A549 (cell line): ENCODE measurements around the gene PLA2G2D. TPM values are rescaled to one million over a fixed set of nuclear protein-coding genes. Genes with fewer than 3 reads are reported as not detected.

Experiments used
- ATAC-seq, 2 experiments: fragments of 200-7000 bp in 1 of 2; fragments of >200 bp in 1 of 2; cut with Nextera tagmentation in 1 of 2; cut with Tn5 transposase in 1 of 2; 3 replicates each; pipeline versions ENCODE4 v1.8.0 to v1.9.1; 2018 to 2020; ENCODE audit warnings: mild to moderate bottlenecking in 1 of 2, moderate library complexity in 1 of 2
- CTCF ChIA-PET: fragments of 300-600 bp; sonication (Branson Sonifier 250); formaldehyde crosslinking; extraction: SDS; loops from one replicate; lab custom pipeline; 2021; ENCODE audit warnings: antibody characterized with exemption, inconsistent platforms; lab: Yijun Ruan, JAX
- POLR2A ChIA-PET: fragments of 350-600 bp; formaldehyde crosslinking; extraction: SDS; loops from one replicate; lab custom pipeline; 2021; ENCODE audit warnings: antibody characterized with exemption, inconsistent platforms; lab: Yijun Ruan, JAX
- DNase-seq, 2 experiments: peaks; one replicate each; pipeline versions ENCODE4 v3.0.0 to v3.0.0-alpha.2; 2011 to 2016; ENCODE audit warnings: low read depth in 1 of 2, low spot score in 1 of 2
- FAIRE-seq: peaks from 2 replicates; lab custom pipeline; 2011; peaks lifted over from hg19 to GRCh38; lab: Jason Lieb, UNC
- H3K27ac ChIP-seq, 2 experiments: fragments of >200 bp; sonication (Bioruptor Twin); formaldehyde crosslinking; 3 replicates each; pipeline ENCODE4 v1.5.1; 2016 to 2017
- H3K4me1 ChIP-seq: fragments of >200 bp; sonication (Bioruptor Twin); formaldehyde crosslinking; 3 replicates; pipeline ENCODE4 v1.6.1; 2016
- H3K4me2 ChIP-seq: fragments of >200 bp; sonication (Bioruptor Twin); formaldehyde crosslinking; 3 replicates; pipeline ENCODE4 v1.6.1; 2016
- H3K4me3 ChIP-seq: fragments of >200 bp; sonication (Bioruptor Twin); formaldehyde crosslinking; 3 replicates; pipeline ENCODE4 v1.5.1; 2016
- H3K9me3 ChIP-seq: fragments of >200 bp; sonication (Bioruptor Twin); formaldehyde crosslinking; 3 replicates; pipeline ENCODE4 v1.6.1; 2016
- BHLHE40 ChIP-seq: IDR thresholded peaks from 2 replicates; pipeline ENCODE4 v1.6.1; 2012; ENCODE audit warnings: low read depth, low read length, inconsistent platforms
- CHD4 ChIP-seq: fragments of 200-600 bp; sonication (generic); IDR thresholded peaks from 2 replicates; pipeline ENCODE4 v1.6.1; 2016; ENCODE audit warnings: antibody characterized with exemption, mild to moderate bottlenecking, borderline replicate concordance
- CTCF ChIP-seq: fragments of >200 bp; sonication (Bioruptor Twin); formaldehyde crosslinking; IDR thresholded peaks from 3 replicates; pipeline ENCODE4 v1.5.1; 2016
- EHF ChIP-seq: fragments of 250-450 bp; sonication (Bioruptor Pico); IDR thresholded peaks from 2 replicates; pipeline ENCODE4 v1.5.0; 2020; ENCODE audit warnings: mild to moderate bottlenecking
- ELK1 ChIP-seq: fragments of 150-350 bp; IDR thresholded peaks from 2 replicates; pipeline ENCODE4 v1.6.1; 2014; ENCODE audit warnings: low read depth, mild to moderate bottlenecking, low read length
- EP300 ChIP-seq, 2 experiments: fragments of >200 bp; sonication (Bioruptor Twin); formaldehyde crosslinking; IDR thresholded peaks; 2 replicates in 1 of 2; 3 replicates in 1 of 2; pipeline ENCODE4 v1.6.1; 2016 to 2017
- HES2 ChIP-seq: fragments of >200 bp; sonication (Bioruptor Twin); formaldehyde crosslinking; IDR thresholded peaks from 2 replicates; pipeline ENCODE4 v1.6.1; 2016
- HEYL ChIP-seq: fragments of 250-450 bp; sonication (Bioruptor Pico); IDR thresholded peaks from 2 replicates; pipeline ENCODE4 v1.8.0; 2021; ENCODE audit warnings: mild to moderate bottlenecking, moderate library complexity
- HOXB13 ChIP-seq: fragments of 250-450 bp; sonication (Bioruptor Pico); IDR thresholded peaks from 2 replicates; pipeline ENCODE4 v1.5.0; 2020; ENCODE audit warnings: low read depth, mild to moderate bottlenecking, moderate library complexity
- KDM1A ChIP-seq: fragments of 200-600 bp; sonication (generic); IDR thresholded peaks from 2 replicates; pipeline ENCODE4 v1.6.1; 2016; ENCODE audit warnings: low read depth, mild to moderate bottlenecking
- MAFK ChIP-seq: fragments of 450-650 bp; IDR thresholded peaks from 2 replicates; pipeline ENCODE4 v1.6.1; 2014; ENCODE audit not compliant: partially characterized antibody
- MAZ ChIP-seq: fragments of 150-350 bp; IDR thresholded peaks from 2 replicates; pipeline ENCODE4 v1.6.1; 2014; ENCODE audit warnings: antibody characterized with exemption, low read depth, low read length, borderline replicate concordance
- RAD21 ChIP-seq, 2 experiments: fragments of >200 bp in 1 of 2; sonication (Bioruptor Twin) in 1 of 2; formaldehyde crosslinking in 1 of 2; IDR thresholded peaks in 1 of 2; conservative IDR thresholded peaks in 1 of 2; 2 replicates in 1 of 2; 3 replicates in 1 of 2; pipeline ENCODE4 v1.6.1; 2012 to 2018; ENCODE audit warnings: inconsistent platforms in 1 of 2
- RCOR1 ChIP-seq: fragments of 150-350 bp; IDR thresholded peaks from 2 replicates; pipeline ENCODE4 v1.6.1; 2014; ENCODE audit warnings: antibody characterized with exemption, low read length, low read depth
- SMC3 ChIP-seq: fragments of >200 bp; sonication (Bioruptor Twin); formaldehyde crosslinking; IDR thresholded peaks from 3 replicates; pipeline ENCODE4 v1.6.1; 2018; ENCODE audit warnings: inconsistent platforms
- SREBF2 ChIP-seq: fragments of 450-650 bp; IDR thresholded peaks from 2 replicates; pipeline ENCODE4 v1.6.1; 2014; ENCODE audit warnings: mild to moderate bottlenecking, moderate library complexity
- ZNF302 ChIP-seq: fragments of 250-450 bp; sonication (Bioruptor Pico); IDR thresholded peaks from 2 replicates; pipeline ENCODE4 v1.9.0; 2021; ENCODE audit warnings: inconsistent platforms, mild to moderate bottlenecking, moderate library complexity
- WGBS: methylation state at CpG from one replicate; pipeline ENCODE4 v1.1.6; 2017; ENCODE audit errors: missing lambda C conversion rate; 5-methylcytosine and 5-hydroxymethylcytosine counted together
- polyA plus RNA-seq, 4 experiments: library from polyadenylated mRNA; depleted of rRNA in 3 of 4; stranded (reverse); fragments of >200 nt; fragmentation: RNase III in 1 of 4; extraction: RNeasy Plus Mini Kit Qiagen cat#74134 plus additional on column Dnase treatment in 1 of 4; gene quantifications; 2 replicates in 3 of 4; 3 replicates in 1 of 4; pipeline ENCODE4 v1.2.3, GENCODE V29; 2011 to 2017

Gene PLA2G2D
- polyA plus RNA-seq, 2 of the 4 experiments (the other 2 are of a cell fraction), result not detected

- no peak for TF ChIP-seq MAZ
Measured at GRCh38 chr1:20105856-20106255, 13.5 kb downstream of the PLA2G2D start (continued).

- 0% methylated on average over 1 of the region's 1 CpG for WGBS
- TF ChIP-seq EP300 (IDR thresholded peaks at IDR 0.05) (no peak), HES2 (no peak), SREBF2 (no peak), RAD21 (conservative IDR thresholded peaks at IDR 0.05 in 1 of 2, IDR thresholded peaks at IDR 0.05 in 1 of 2) (no peak), ZNF302 (CRISPR knock-in tag) (no peak)
- ATAC-seq (no peak), DNase-seq (no peak), FAIRE-seq (no peak)
- ChIA-PET POLR2A (no interaction called here), CTCF (interaction anchor here (1.0 kb wide), 1 partner anchor 13 kb away, joined by 3 read pairs; no protein-coding TSS in a partner anchor)
- Histone ChIP-seq H3K4me3 (no peak overlapping the region), H3K27ac (no peak overlapping the region), H3K4me2 (no peak overlapping the region), H3K9me3 (no peaks in the 10 kb centered on the region), H3K4me1 (no peaks in the 10 kb centered on the region)
Measured at GRCh38 chr1:20102875-20103274, 16.5 kb downstream of the PLA2G2D start.

- 10% methylated on average over 6 of the region's 14 CpGs for WGBS
- CTCF ChIA-PET, result interaction anchor here (0.7 to 4.8 kb wide), 18 partner anchors 9 to 393 kb away, joined by 3 to 54 read pairs (median 4); no protein-coding TSS in a partner anchor
- ATAC-seq, result peak; percentile 90 to 94
Measured at GRCh38 chr1:20100632-20101355, 18.5 kb downstream of the PLA2G2D start.

GRCh38 chr1:20099533-20099932 lies 19.8 kb downstream of the PLA2G2D start:
- FAIRE-seq, result no peak
- no peak for DNase-seq
- Histone ChIP-seq H3K9me3 (peaks cover 11% of the 10 kb centered on the region; the same call in 1 of the 3 replicates), H3K4me3 (no peak overlapping the region), H3K4me1 (no peaks in the 10 kb centered on the region), H3K27ac (no peak overlapping the region), H3K4me2 (no peak overlapping the region)
- ChIA-PET CTCF (interaction anchor here (1.1 to 4.8 kb wide), 7 partner anchors 8 to 394 kb away, joined by 3 to 54 read pairs (median 5); no protein-coding TSS in a partner anchor), POLR2A (no interaction called here)
- no peak for ATAC-seq
- WGBS, result 21% methylated on average over 3 of the region's 3 CpGs
- TF ChIP-seq RAD21 (conservative IDR thresholded peaks at IDR 0.05 in 1 of 2, IDR thresholded peaks at IDR 0.05 in 1 of 2) (no peak), HOXB13 (CRISPR knock-in tag) (no peak), EHF (no peak), HEYL (CRISPR knock-in tag) (no peak), RCOR1 (no peak), SREBF2 (no peak), MAFK (no peak), KDM1A (no peak), CHD4 (no peak)

More at GRCh38 chr1:20100632-20101355, 18.5 kb downstream of the PLA2G2D start:
- no peak overlapping the region for H3K27ac ChIP-seq
- peak; percentile 34 to 42 for DNase-seq
- no peak overlapping the region for H3K4me2 ChIP-seq
- H3K9me3 ChIP-seq, result peaks cover 11% of the 10 kb centered on the region; the same call in 1 of the 3 replicates
- POLR2A ChIA-PET, result no interaction called here
- FAIRE-seq, result no peak
- no peaks in the 10 kb centered on the region for H3K4me1 ChIP-seq
- TF ChIP-seq SMC3 (peak; percentile 65), ELK1 (no peak), CTCF (peak; percentile 48), BHLHE40 (no peak), RAD21 (conservative IDR thresholded peaks at IDR 0.05 in 1 of 2, IDR thresholded peaks at IDR 0.05 in 1 of 2) (peak; percentile 65 to 71)
- TF ChIP-seq, all 56 proteins: peak for 3
- no peak overlapping the region for H3K4me3 ChIP-seq
